ENCODE data around the gene UBR4. TPM values are rescaled to one million over a fixed set of nuclear protein-coding genes. Genes with fewer than 3 reads are reported as not detected.

The UBR4 gene
- total RNA-seq, 2 experiments from 2014 or later, result 109 to 110 TPM

DNA sequence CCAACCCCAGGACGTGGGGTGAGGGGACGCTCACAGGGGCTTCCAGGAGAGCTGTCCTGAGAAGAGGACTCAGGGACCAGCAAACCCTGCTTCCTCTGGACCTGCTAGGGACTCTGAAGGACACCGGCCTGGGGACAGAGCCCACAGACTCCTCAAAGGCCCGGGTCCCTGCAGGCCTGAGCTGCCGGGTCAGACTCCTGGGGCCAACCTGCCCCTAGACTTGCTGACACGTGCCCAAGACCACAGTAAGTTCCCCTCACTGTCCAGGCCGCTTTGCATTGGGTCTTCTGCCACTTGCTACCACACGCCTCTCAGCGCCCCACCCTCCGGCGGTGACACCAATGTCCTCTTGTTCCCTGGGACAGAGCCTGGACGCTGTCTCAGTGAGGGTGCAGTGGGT, 146.9 kb downstream of the UBR4 start:
- no peak for DNase-seq
- H3K27me3 Mint-ChIP-seq, result peaks cover 13% of the 10 kb centered on the region
- H3K4me1 Mint-ChIP-seq, result peaks cover 2% of the 10 kb centered on the region
- H3K4me3 Mint-ChIP-seq, result no peak overlapping the region
- peaks cover 3% of the 10 kb centered on the region for H3K36me3 Mint-ChIP-seq
- peaks cover 2% of the 10 kb centered on the region for H3K9me3 Mint-ChIP-seq
- no peak overlapping the region for H3K27ac Mint-ChIP-seq

DNA sequence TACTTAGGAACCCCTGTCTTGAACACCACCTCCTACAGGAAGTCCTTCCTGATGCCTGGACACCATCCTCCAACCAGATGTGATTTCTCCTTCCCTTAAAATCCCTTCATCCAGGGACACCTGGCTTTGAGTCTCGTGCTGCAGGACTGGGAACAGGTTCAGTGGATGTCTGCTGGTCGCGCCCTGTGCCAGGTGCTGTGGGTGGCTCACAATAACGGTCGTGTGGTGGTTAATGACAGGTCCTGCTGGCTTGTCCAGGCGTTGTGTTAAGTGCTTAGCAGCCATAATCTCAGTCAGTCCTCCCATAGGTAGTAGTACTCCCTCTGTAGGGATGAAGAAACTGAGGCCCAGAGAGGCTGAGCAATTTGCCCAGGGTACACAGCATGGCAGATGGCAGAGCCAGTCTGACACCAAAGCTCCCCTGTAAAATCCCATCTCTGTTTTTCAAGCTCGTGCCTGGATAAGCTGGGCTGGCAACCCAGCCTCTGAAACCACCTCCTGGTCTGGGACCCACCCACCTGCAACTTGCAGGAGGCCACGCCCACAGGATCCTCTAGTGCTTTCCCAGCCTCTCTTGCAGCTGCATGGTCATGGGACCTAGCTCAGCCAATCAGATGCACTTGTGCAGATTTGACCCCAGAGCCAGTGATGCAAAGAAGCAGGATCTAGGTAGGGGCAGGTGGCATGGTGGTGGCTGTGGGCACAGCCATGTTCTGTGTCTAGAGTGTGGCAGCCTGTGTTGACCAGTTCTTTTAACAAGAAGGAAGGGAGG, 147.6 kb downstream of the UBR4 start:
- H3K9me3 Mint-ChIP-seq, result peaks cover 2% of the 10 kb centered on the region
- DNase-seq, result no peak

DNA sequence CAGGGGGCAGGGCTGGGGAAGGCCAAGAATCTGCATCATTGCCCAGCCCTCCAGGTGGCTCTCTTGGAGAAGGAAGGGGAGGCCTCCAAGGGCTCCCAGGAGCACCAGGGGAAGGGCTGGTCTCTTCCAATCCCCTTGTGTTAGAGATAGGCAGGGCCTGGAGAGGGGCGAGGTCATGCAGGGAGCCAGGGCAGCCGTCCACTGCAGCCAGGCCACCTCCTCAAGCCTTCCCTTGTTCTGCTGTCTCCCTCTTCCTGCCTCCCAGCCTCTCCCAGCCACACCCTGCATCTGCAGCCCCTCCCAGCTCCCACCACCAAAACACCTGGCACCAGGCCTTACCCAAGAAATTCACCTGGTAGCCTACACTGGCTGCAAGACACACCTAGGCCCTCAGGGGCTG, 148.3 kb downstream of the UBR4 start:
- H3K9me3 Mint-ChIP-seq, result peaks cover 2% of the 10 kb centered on the region
- H3K4me3 Mint-ChIP-seq, result no peak overlapping the region
- no peak for DNase-seq
- H3K27ac Mint-ChIP-seq, result no peak overlapping the region
- H3K36me3 Mint-ChIP-seq, result peaks cover 3% of the 10 kb centered on the region
- peaks cover 2% of the 10 kb centered on the region for H3K4me1 Mint-ChIP-seq
- peaks cover 11% of the 10 kb centered on the region for H3K27me3 Mint-ChIP-seq

More for the DNA sequence above, 147.6 kb downstream of the UBR4 start:
- peaks cover 7% of the 10 kb centered on the region for H3K27me3 Mint-ChIP-seq
- peaks cover 2% of the 10 kb centered on the region for H3K4me1 Mint-ChIP-seq
- no peak overlapping the region for H3K4me3 Mint-ChIP-seq
- H3K36me3 Mint-ChIP-seq, result peaks cover 3% of the 10 kb centered on the region
- H3K27ac Mint-ChIP-seq, result peak overlapping the region; percentile 25

DNA sequence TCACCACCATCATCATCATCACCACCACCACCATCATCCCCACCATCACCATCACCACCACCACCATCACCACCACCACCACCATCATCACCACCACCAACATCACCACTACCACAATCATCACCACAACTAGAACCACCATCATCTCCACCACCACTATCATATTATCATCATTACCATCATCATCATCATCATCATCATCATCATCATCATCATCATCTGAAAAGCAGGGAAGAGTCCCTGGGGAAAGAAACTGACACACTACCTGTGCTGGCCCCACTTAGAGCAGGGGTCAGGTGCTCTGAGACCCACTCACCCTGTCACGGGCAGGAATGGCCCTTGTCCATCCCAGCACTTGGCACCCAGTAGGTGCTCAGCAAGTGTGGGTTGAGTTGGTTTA, 148.7 kb downstream of the UBR4 start:
- H3K27ac Mint-ChIP-seq, result peak overlapping the region; percentile 18
- peaks cover 3% of the 10 kb centered on the region for H3K36me3 Mint-ChIP-seq
- peaks cover 15% of the 10 kb centered on the region for H3K27me3 Mint-ChIP-seq
- peaks cover 2% of the 10 kb centered on the region for H3K9me3 Mint-ChIP-seq
- peaks cover 2% of the 10 kb centered on the region for H3K4me1 Mint-ChIP-seq
- no peak overlapping the region for H3K4me3 Mint-ChIP-seq
- DNase-seq, result no peak

DNA sequence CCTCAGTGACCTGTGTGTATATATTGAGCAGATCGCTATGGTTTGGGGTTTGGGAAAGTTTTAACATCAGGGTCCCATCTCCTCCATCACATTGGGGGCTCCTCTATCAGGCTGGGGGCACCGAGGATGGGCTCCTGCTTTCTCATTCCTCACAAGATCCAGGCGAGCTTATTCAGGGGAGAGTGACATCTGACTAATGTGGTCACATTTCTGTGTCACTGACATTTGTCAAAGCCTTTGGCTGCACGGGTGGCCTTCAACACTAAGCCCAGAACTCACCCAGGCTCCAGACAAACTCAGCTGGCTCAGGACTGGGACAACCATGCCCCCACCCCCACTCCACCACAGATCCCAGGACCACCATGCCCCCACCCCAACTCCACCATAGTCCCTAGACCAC, 150.3 kb downstream of the UBR4 start:
- Mint-ChIP-seq H3K27ac (no peak overlapping the region), H3K9me3 (peaks cover 2% of the 10 kb centered on the region), H3K36me3 (peaks cover 3% of the 10 kb centered on the region), H3K27me3 (peaks cover 31% of the 10 kb centered on the region), H3K4me1 (peaks cover 9% of the 10 kb centered on the region), H3K4me3 (no peak overlapping the region)
- DNase-seq, result no peak

DNA sequence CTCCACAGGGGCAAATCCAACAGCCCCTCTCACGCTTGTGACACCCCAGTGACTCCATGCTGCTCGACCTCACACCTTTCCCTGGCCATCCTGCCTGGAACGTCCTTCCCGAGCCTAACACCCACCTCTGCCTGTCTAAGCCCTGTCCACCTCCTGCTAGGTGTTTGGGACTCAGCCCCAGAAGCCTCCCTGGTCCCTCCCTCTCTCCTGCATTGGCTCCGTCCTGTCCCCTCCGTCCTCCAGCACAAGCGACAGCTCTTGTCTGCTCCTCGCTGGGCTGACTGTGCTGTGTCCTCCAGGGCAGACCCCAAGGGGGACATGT, 151.6 kb downstream of the UBR4 start:
- peaks cover 9% of the 10 kb centered on the region for H3K4me1 Mint-ChIP-seq
- no peak overlapping the region for H3K27ac Mint-ChIP-seq
- peaks cover 43% of the 10 kb centered on the region for H3K27me3 Mint-ChIP-seq
- peaks cover 2% of the 10 kb centered on the region for H3K9me3 Mint-ChIP-seq
- peaks cover 3% of the 10 kb centered on the region for H3K36me3 Mint-ChIP-seq
- no peak overlapping the region for H3K4me3 Mint-ChIP-seq
- DNase-seq, result no peak

DNA sequence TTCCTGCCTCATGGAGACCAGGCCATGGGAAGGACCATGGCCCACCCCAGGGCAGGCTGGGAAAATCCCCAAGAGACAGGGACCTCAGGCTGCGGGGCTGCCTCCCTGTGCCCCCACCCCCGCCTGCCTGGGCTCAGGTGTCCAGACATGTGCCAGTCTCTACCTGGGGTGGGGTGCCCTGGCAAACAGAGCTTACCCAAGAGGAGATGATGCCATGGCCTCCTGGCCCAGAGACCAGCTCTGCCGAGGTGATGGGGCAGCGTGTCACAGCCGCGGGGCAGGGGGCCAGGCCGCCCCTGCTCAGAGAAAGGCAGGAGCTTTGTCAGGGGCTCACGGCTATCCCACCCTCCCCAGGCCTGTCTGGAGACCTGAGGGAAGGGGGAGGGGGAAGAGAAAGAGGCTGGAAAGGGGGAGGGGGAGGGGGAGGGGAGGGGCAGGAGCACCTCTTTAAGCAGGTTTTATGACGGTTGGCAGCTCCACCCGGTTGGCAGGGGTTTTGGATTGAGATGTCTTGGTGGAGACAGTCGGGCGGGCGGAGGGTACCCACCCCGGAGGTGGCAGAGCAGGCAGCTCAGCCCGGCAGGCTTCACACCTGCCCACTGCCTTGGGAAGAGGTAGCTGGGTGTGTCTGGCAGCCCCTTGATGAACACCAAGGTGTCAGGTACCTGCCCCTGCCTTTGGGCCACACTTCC, 152.1 kb downstream of the UBR4 start:
- DNase-seq, result no peak
- peaks cover 9% of the 10 kb centered on the region for H3K4me1 Mint-ChIP-seq
- H3K27ac Mint-ChIP-seq, result no peak overlapping the region
- peaks cover 43% of the 10 kb centered on the region for H3K27me3 Mint-ChIP-seq
- peaks cover 3% of the 10 kb centered on the region for H3K36me3 Mint-ChIP-seq
- H3K4me3 Mint-ChIP-seq, result no peak overlapping the region
- peaks cover 2% of the 10 kb centered on the region for H3K9me3 Mint-ChIP-seq

DNA sequence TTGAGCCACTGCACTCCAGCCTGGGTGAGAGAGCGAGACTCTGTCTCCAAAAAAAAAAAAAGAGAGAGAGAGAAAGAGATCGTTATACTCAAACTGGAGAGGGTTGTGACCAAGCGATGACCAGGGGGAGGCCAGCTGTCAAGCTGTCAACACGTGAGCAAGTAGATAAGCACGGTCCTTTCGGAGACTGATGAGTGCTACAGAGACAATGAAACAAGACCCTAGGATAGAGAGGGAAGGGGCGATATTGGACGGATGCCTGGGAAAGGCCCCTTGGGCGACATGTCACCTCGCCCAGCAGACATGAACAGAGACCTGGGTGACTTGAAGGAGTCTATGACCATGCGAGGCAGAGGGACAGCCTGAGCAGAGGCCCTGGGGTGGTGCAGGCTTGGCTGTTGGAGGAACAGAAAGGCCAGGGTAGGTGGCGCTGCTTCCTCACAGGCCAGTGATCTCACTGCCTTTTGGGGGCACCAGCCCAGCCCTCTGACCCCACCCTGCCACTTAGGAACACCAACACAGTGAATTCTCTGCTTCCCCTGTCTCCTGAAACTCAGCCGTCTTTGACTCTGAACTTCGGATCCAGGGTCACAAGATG, 152.8 kb downstream of the UBR4 start:
- H3K36me3 Mint-ChIP-seq, result peaks cover 3% of the 10 kb centered on the region
- H3K4me1 Mint-ChIP-seq, result peaks cover 9% of the 10 kb centered on the region
- H3K4me3 Mint-ChIP-seq, result no peak overlapping the region
- H3K27me3 Mint-ChIP-seq, result peaks cover 47% of the 10 kb centered on the region
- H3K9me3 Mint-ChIP-seq, result peaks cover 2% of the 10 kb centered on the region
- H3K27ac Mint-ChIP-seq, result no peak overlapping the region
- no peak for DNase-seq

DNA sequence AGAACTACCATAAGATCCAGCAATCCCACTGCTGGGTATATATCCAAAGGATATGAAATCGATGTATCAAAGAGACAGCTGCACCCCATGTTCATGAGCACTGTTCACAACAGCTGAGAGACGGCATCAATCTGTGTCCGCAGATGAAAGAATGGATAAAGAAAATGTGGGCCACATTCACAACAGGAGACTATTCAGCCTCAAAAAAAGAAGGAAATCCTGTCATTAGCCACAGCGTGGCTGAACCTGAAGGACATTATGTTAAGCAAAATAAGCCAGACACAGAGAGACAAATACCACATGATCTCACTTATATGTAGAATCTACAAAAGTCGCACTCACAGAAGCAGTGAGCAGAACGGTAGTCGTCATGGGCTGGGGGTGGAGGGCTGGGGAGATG, 154.4 kb downstream of the UBR4 start:
- Mint-ChIP-seq H3K4me3 (no peak overlapping the region), H3K27me3 (peaks cover 47% of the 10 kb centered on the region), H3K36me3 (no peaks in the 10 kb centered on the region), H3K27ac (no peak overlapping the region), H3K9me3 (no peaks in the 10 kb centered on the region), H3K4me1 (peaks cover 9% of the 10 kb centered on the region)
- no peak for DNase-seq

DNA sequence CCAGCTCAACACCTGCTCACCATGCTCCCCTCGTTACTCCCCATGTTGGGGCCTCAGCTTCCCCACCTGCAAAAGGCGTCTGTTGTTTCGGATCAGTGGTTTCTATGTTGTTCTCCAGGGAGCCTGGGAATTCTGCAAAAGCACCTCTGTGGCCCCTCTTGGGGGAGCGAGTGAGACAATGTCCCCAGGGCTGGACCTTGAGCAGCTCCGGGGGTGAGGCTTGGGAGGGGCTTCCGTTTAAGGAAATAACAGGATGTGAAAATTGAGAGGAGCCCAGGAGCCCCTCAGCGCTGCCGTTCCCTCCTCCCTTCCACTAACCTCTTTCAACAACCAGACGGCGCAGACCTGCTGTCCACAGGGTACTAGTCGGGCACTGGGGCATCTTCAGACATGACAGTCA, 155.1 kb downstream of the UBR4 start:
- Mint-ChIP-seq H3K4me3 (no peak overlapping the region), H3K27ac (no peak overlapping the region), H3K27me3 (peaks cover 47% of the 10 kb centered on the region), H3K4me1 (peaks cover 9% of the 10 kb centered on the region), H3K9me3 (no peaks in the 10 kb centered on the region), H3K36me3 (no peaks in the 10 kb centered on the region)
- no peak for DNase-seq

DNA sequence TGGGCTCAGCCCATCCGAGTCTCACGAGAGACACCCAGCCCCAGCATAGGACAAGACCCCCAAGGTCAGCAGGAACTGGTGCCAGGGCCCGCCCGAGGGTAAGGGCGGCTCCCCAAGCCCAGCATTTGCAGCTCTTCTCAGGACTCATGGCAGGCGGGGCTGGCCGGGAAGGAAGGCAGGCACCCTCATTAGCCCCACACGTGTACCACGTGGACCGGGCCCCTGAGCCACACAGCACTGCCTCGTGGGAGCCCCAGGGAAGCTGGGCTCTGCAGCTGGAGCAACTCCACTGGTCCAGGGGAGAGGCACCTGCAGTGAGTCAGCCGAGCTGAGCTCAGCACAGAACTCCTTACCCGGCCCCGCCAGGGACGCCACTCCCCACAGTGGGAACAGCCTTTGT, 155.8 kb downstream of the UBR4 start:
- Mint-ChIP-seq H3K9me3 (no peaks in the 10 kb centered on the region), H3K36me3 (no peaks in the 10 kb centered on the region), H3K4me1 (peaks cover 9% of the 10 kb centered on the region), H3K27me3 (peaks cover 47% of the 10 kb centered on the region), H3K27ac (no peak overlapping the region), H3K4me3 (no peak overlapping the region)
- no peak for DNase-seq

DNA sequence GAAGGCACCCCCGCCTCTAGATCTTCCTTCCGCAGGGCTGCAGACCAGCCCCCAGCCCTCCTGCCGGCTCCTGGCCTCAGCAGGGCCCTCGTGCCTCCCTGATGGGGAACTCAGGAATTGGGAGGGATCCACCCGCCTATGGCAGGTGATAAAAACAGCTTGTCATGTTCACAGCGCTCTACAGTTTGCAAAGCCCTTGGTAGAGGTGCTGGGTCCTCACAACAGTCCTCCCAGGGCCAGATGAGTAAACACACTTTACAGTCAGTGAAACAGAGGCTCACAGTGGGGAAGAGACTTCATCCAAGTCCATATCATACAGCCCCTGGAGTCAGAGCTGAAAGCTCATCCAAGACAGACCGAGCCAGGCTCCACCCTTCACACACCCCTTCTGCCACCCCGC, 156.6 kb downstream of the UBR4 start:
- H3K9me3 Mint-ChIP-seq, result no peaks in the 10 kb centered on the region
- peaks cover 42% of the 10 kb centered on the region for H3K27me3 Mint-ChIP-seq
- DNase-seq, result no peak
- peaks cover 7% of the 10 kb centered on the region for H3K4me1 Mint-ChIP-seq
- no peak overlapping the region for H3K27ac Mint-ChIP-seq
- no peaks in the 10 kb centered on the region for H3K36me3 Mint-ChIP-seq
- no peak overlapping the region for H3K4me3 Mint-ChIP-seq

DNA sequence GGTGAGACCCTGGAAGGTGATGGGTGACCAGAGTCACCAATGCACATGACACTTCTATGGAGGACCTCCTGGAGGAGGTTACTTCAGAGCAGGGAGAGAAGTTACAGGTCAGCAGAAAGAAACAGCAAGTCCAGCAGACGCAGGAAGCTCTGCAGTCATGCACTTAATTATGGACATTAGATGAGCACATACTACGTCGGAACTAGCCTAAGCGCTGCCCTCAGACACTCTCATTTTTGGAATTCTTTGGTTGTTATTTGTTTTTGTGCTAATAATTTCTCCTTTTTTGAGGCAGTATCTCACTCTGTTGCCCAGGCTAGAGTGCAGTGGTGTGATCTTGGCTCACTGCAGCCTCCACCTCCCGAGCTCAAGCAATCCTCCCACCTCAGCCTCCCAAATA, 160.3 kb downstream of the UBR4 start:
- Mint-ChIP-seq H3K27me3 (peaks cover 30% of the 10 kb centered on the region), H3K4me1 (peaks cover 4% of the 10 kb centered on the region), H3K36me3 (no peaks in the 10 kb centered on the region), H3K4me3 (no peak overlapping the region), H3K27ac (no peak overlapping the region), H3K9me3 (no peaks in the 10 kb centered on the region)
- no peak for DNase-seq

DNA sequence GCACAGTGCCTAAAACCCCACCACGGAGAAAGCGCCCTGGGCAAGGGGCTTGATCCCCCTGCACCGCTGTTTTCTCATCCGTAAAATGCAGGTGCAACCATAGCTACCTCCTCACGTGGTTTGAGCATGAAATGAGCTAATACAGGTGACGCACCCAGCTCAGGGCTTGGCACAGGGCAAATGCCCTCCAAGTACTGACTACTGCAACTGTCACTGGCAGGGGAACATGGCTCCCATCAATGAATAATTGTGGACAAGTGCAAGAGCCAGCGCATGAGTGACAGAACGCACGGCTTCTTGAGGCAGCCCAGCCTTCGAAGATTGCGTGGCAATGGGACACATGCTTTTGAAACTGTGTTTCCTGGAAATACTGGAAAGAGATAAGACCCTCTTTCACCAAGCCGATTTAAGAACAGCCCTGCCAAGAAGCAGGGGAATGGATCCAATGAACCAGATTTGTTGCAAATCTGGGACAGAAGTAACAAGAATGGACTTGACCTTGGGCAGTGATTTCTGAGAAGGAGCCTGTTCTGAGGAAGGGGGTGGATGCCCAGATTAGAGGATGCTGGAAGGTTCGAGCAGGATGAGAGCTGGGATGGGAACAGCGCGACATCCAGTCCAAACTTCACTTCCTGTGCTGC, 160.8 kb downstream of the UBR4 start:
- DNase-seq, result no peak
- H3K27me3 Mint-ChIP-seq, result peaks cover 27% of the 10 kb centered on the region
- H3K4me1 Mint-ChIP-seq, result peaks cover 4% of the 10 kb centered on the region
- H3K4me3 Mint-ChIP-seq, result no peak overlapping the region
- no peaks in the 10 kb centered on the region for H3K9me3 Mint-ChIP-seq
- H3K36me3 Mint-ChIP-seq, result no peaks in the 10 kb centered on the region
- H3K27ac Mint-ChIP-seq, result no peak overlapping the region

DNA sequence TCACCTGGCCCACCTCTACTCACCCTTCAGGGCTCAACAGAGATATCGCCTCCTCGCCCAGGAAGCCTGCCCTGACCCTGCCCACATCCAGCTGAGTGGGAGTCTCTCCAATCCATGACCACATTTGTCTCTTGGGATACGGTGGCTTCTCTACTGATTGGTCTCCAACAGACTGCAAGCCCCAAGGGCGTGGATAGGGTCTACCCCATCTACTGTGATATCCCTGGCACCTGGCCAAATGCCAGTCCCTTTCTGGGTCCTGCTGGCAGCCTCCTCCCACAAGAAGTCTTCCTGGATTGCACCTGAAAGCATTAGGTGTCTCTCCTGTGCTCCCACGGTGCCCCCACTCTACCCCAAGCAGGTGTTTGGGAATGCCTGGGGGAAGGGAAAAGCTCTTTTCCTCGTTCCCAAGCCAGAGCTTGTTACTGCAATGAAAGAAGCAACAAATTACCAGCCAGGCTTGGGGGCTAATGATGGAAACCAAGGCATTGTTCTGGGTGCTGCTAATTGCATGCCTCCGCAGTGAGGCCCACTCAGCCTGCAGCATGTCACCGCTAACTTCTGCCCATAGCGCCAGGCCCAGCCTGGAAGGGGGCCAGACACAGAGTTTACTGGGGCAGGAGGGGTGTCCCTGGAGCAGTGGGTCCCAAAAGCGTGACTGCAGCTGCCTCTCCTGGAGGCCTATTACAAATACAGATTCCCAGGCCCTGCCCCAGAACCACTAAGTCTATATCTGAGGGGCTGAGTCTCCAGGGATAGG, 162.9 kb downstream of the UBR4 start:
- no peaks in the 10 kb centered on the region for H3K9me3 Mint-ChIP-seq
- peaks cover 18% of the 10 kb centered on the region for H3K27me3 Mint-ChIP-seq
- H3K36me3 Mint-ChIP-seq, result no peaks in the 10 kb centered on the region
- H3K4me3 Mint-ChIP-seq, result no peak overlapping the region
- peaks cover 7% of the 10 kb centered on the region for H3K4me1 Mint-ChIP-seq
- DNase-seq, result no peak
- no peak overlapping the region for H3K27ac Mint-ChIP-seq

Measured in activated naive CD8-positive, alpha-beta T cell treated with anti-CD3 and anti-CD28 coated beads for 36 hours (primary cell).